IPS DF 19.7 (cell line): Measurements from ENCODE around the gene ALKBH4.
"Not testable (repeated sequence)": the region's sequence is repeated elsewhere in the genome, so short reads cannot be mapped to it uniquely, and the experiment has no call there.

Experiments
- DNase-seq: peaks from one replicate; pipeline ENCODE4 v3.0.0-alpha.2; 2013; ENCODE audit warnings: low read depth, low spot score

ALKBH4 gene, protein sequence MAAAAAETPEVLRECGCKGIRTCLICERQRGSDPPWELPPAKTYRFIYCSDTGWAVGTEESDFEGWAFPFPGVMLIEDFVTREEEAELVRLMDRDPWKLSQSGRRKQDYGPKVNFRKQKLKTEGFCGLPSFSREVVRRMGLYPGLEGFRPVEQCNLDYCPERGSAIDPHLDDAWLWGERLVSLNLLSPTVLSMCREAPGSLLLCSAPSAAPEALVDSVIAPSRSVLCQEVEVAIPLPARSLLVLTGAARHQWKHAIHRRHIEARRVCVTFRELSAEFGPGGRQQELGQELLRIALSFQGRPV

DNA sequence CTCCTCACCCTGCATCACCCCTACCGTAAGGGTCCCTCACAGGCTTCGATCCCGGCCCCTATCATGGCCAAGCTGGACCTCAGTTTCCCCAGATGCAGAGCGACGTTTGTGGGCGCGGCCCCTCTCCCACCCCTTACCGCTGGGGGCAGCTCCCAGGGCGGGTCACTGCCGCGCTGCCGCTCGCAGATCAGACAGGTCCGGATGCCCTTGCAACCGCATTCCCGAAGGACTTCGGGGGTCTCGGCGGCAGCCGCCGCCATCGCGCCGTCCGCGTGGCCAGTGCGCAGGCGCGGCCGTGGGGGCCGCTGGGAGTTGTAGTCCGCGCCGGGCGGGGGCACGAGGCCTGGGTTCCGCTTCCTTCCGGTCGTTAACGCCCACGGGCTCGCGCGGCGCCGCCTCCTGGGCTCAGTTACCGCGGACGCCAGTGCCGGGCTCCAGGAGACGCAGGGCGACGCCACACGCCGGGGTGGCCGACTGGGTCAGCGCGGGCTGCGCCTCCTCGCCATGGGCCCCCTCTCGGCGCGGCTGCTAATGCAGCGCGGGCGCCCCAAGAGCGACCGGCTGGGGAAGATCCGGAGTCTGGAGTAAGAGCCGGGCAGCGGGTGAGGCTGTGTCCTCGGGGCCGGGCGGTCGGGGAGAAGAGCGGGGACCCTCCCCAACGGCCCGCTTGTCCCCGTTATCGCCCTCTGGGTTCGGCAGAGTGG lies at the start of gene ALKBH4, which contains the start of gene LRWD1:
ALKBH4 (minus strand) TSS at position 287 of the 704 bp plus-strand sequence; CDS start at position 260, 27 bp downstream.
LRWD1 (plus strand) TSS at position 408 of the 704 bp plus-strand sequence; CDS start at position 505, 97 bp downstream.
- no peak for DNase-seq

DNA sequence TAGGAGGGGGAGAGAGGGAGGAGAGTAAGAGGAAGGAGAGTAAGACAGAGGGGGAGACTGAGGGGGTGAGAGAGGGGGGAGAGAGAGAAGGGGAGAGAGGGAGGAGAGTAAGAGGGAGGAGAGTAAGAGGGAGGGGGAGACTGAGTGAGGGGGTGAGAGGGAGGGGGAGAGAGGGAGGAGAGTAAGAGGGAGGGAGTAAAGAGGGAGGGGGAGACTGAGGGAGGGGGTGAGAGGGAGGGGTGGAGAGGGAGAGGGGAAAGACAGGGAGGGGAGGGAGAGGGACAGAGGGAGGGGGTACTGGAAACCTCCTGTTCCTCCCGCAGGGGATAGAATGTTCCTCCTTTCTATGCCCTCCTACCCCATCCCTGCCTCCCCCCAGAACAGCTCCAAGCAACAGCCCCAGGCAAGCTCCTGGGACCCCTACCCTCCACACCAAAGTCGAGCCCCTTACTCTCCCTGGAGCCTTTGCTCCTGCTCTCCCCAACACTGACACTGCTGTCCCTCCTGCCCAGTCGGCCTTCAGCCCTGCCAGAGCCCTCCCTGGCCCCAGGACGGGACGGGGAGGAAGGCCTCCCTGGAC lies 48.1 kb upstream of the ALKBH4 start:
- DNase-seq, result peak; percentile 30

DNA sequence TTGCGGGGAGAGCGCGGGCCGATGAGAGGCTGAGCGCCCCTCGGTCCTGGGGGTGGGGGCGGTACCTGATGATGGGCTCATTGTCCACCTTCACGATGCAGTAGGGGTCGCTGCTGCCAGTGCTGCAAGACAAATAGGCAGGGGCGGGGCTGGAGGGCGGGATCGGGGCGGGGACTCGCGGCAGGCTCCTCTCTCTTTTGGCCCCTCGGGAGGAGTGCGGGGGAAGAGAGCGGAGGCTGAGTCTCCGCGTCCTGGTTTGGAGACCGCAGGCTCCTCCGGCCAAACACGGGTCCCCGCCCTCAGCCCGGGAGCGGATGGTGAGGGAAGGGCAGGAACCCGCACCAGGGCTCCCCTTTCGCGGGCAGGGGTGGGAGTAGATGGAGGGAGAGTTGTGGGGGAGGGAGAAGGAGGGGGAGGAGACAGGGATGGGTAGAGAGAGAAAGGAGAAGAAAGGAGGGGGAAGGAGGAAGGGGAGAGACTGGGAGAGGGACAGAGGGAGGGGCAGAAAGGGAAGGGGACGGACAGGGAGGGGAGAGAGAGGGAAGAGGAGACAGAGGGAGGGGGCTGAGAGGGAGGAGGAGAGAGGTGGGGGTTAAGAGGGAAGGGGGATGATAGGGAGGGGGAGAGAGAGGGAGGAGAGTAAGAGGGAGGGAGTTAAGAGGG lies 47.3 kb upstream of the ALKBH4 start:
- not testable (repeated sequence) for DNase-seq

DNA sequence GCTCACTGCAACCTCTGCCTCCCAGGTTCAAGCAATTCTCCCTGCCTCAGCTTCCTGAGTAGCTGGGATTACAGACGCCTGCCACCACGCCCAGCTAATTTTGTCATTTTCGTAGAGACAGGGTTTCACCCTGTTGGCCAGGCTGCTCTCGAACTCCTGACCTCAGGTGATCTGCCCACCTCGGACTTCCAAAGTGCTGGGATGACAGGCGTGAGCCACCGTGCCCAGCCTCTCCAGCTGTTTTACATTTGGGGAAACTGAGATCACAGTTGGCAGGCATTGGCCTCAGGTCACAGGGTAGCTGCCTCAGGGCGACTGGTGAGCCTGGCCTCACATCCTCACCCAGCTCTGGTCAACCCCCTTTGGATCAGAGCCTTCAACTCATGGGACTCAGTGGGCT lies 45.9 kb upstream of the ALKBH4 start:
- not testable (repeated sequence) for DNase-seq

DNA sequence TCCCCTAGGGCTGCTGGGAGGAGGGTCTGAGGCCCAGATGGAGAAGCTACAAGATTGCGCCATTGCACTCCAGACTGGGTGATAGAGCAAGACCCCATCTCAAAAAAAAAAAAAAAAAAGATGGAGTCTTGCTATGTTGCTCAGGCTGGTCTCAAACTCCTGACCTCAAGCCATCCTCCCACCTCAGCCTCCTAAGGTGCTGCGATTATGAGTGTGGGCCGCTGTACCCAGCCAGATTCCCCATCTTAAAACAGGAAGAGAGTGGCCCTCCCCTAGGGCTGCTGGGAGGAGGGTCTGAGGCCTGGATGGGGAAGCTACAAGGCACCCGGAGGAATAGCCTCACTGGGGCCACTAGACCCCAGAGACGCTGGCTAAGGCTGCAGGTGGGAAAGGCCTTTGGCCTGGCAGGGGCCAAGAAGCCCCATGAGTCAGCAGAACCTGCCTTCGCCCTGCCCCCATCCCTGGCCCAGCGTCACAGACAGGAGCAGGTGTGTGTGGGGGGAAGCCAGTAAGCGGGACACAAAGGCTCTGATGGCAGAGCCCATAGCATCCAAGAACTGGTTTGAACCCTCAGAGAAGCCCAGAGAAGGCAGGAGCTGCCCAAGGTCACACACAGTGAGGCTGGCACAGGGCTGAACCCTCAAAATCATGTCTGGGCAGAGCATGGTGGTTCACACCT lies 42.9 kb upstream of the ALKBH4 start:
- DNase-seq, result not testable (repeated sequence)

DNA sequence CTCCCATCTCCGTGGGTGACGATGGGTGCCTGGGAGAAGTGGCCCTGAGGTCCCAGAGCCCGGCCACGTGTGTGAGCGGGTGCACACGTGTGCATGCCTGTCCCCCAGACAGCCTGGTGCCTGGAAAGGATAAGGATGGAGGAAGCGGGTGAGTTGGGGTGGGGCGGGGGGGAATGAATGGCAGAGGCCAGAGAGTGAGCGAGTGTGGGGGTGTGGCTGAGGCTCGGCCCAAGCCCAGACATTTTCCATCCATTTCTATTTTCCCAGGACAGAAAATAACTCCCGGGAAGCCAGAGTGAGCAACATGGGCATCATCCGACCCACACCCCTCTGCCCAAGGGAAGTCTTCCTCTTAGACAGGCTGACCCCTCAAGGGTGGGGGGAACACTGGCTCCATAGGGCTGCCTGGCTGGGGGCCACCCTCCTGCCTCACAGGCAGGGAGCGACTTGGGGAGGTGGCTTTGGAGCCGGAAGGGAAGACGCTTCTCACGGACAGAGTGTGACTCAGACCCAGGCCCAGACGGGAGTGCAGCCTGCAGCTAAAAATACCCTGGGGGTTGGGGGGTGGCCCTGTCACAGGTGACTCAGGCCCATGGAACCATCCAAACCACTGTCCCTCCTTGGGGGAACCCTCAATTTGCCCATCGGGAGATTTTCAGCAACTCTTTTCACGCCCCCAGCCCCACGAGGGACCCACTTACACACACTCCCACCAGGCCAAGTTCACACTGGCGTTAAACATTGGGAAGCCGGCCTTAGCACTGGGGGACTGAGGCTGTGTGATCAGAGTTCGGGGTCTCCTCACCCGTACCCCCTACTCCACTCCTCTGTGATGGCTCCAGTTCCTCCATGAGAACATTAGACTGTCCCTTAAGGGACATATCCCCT lies 40.9 kb upstream of the ALKBH4 start:
- not testable (repeated sequence) for DNase-seq

DNA sequence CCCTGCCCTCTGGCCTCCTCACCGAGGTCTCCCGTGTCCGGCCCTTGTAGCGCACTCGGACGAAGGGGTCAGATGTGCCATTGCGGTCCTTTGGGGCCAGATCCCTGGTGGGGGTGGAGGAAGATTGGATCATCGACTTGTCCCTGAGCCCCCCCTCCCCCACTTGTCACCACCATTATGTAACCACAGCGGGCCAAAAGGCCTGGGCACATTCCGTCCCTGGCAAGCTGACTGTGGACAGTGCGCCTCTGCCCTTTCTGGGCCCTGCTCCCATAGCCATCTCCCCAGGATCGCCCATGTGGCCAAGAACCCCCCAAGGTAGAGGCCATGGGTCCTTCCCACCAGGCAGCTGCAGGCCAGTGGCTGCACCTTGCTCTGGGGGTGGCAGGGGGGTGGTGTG lies 38.5 kb upstream of the ALKBH4 start:
- DNase-seq, result not testable (repeated sequence)

DNA sequence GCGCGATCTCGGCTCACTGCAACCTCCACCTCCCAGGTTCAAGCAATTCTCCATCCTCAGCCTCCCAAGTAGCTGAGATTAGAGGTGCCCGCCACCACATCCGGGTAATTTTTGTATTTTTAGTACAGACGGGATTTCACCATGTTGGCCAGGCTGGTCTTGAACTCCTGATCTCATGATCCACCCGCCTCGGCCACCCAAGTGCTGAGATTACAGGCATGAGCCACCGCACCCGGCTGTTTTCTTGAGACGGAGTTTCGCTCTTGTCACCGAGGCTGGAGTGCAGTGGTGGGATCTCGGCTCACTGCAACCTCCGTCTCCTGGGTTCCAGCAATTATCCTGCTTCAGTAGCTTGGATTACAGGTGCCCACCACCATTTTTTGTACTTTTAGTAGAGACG lies 33.7 kb upstream of the ALKBH4 start:
- not testable (repeated sequence) for DNase-seq

DNA sequence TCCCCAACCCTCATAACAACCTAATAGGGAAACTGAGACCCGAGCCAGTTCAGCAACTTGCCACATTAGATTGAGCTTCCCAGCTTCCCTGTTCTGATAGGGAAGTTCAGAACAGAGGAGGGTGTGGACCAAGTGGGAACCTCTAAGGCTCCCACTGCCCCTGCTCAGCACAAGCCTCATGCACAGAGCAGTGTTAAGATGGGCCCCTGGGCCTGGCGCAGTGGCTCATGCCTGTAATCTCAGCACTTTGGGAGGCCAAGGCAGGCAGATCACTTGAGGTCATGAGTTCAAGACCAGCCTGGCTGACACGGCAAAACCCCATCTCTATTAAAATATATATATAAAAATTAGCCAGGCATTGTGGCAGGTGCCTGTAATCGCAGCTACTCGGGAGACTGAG lies 32.6 kb upstream of the ALKBH4 start:
- DNase-seq, result not testable (repeated sequence)

DNA sequence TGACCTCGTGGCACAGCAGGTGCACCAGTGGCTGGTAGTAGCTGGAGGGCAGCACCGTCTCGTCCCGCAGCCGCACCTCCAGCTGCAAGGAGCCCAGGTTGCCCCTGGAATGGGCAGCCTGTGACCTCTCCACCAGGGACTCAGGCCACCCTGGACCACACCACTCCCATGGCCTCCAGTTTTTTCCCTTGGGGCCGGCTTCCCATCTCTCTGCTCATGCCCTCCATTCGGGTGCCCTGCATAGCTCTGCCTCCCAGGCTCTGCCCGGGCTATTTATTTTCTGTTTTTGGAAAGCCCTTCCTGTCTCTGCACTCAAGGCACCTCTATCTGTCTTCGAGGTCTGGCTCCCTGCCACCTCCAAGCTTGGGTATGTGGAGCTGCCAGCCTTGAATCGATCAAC lies 32.2 kb upstream of the ALKBH4 start:
- not testable (repeated sequence) for DNase-seq

DNA sequence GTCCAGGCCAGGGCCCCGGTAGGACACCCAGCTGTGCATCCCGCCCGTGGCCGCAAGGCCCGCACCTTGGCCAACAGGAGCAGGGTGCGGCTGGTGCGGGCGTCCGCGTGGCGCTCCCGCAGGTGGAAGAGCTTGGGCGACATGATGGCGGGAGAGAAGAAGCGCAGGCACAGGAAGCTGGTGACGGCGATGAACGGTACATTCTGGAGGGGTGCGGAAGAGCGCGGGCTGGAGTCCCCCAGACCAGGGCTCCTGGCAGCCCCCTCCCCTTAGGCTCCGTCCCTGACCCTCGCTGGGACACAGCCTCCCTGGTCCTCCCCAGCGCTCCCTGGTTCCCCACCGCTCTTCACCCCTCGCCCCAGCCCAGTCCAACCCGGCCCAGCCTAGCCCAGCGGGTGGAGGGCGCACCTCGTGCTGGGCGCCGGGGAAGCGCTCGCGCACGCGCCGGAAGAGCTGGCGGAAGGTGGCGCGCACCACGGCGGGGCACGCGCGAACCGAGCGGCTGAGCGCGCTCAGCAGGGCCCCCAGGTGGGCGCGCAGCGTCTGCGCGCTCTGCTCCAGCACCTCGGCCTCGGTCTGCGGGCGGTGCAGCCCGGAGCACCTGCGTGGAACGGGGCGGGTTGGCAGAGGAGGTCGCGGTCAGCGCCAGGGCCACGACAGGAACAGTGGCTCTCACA lies 29.9 kb upstream of the ALKBH4 start:
- DNase-seq, result not testable (repeated sequence)

DNA sequence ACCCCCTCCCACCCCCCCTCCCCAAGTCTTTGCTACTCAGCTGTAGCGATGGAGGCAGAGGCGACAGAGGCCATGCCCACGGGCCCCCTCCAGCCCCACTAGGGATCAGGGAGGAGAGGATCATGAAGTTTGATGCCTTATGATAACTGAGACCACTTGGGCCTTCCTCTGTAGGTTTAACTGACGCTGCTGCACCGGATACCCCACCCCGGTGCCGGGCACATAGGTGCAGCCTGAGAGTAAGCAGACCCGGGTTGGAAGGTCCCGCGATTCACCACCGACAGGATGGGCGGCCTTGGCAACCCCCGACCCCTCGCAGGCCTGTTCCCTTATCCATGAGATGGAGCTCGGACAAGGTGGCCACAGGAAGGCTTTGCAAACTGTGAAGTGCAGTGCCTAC lies 29.4 kb upstream of the ALKBH4 start:
- not testable (repeated sequence) for DNase-seq

DNA sequence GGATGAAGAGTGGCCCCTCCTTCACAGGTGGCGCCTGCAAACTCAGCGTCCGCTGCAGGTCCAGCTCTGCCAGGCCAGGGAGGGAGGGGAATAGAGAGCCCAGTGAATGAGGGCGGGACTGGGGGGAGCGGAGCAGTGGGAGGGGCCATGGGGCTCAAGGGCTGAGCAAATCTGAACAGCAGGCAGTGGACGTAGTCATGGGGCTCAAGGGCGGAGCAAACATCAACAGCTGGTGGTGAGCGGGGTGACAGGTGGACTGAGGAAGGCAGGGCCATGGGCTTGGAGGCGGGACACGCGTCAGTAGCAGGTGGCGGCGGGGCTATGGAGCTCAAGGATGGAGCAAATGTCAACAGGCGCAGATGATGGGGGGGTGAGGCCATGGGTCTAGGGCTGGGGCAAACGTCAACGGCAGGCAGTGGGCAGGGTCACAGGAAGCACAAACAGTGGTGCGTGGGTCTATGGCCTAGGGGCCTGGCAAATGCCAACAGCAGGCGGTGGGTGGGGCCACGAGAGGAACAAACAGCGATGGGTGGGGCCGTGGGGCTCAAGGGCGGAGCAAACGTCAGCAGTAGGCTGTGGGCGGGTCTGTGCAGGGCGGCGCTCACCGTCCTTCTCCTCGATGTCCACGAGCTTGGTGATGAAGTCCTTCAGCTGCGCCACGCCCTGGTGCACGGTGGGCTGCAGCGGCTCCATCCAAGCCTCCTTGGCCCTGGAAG lies 28.7 kb upstream of the ALKBH4 start:
- DNase-seq, result not testable (repeated sequence)

DNA sequence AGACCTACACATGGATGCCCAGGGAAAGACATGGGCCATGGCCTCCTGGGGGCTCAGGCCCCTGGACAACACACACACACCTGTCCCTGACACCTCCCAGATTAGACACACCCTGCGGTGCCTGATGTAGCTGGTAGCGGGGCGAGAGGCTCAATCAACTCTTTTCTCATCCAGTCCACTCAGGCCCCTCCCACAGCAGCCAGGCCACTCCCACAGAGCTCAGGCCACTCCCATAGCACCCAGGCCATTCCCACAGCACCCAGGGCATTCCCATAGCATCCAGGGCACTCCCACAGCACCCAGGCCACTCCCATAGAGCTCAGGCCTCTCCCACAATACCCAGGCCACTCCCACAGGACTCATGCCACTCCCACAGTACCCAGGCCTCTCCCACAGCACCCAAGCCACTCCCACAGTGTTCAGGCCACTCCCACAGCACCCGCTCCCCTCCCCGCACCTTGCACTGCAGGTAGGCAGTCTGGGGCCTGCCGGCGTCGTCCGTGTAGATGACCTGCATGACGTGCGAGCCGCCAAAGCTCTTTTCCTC lies 25.9 kb upstream of the ALKBH4 start:
- DNase-seq, result not testable (repeated sequence)

DNA sequence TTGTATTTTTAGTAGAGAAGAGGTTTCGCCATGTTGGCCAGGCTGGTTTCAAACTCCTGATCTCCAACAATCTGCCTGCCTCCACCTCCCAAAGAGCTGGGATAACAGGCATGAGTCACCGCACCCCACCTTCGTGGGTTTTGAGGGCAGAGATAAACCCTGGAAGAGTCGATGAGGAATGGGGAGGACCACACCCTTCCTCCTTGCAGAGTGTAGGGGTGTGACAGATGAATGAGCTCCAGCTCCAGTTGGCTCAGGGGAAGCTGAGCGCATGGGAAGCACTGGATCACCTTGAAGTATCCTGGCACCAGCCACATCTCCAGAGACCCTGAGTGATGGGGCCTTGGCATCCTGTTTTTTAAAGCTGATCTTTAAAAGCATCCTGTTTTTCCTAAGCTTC lies 19.7 kb upstream of the ALKBH4 start:
- not testable (repeated sequence) for DNase-seq

DNA sequence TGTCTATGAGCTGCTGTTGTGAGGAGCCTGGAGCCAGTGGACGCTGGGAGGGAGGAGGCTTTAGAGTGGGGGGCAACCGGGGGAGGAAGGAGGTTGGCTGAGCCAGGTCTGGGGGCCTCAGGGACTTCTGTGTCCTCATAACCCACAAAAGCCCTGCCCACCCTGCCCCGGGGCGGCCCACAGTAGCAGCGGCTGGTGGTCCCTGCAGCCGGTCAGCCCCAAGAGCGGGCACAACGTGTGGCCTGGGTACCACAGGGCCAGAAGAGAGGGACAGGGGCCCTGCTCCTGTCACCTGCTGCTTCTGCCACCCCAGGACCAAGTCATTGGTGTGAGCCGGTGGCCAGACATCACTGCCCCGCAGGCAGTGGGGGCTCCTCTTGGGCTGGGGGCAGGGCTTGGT lies 17.3 kb upstream of the ALKBH4 start:
- DNase-seq, result not testable (repeated sequence)

DNA sequence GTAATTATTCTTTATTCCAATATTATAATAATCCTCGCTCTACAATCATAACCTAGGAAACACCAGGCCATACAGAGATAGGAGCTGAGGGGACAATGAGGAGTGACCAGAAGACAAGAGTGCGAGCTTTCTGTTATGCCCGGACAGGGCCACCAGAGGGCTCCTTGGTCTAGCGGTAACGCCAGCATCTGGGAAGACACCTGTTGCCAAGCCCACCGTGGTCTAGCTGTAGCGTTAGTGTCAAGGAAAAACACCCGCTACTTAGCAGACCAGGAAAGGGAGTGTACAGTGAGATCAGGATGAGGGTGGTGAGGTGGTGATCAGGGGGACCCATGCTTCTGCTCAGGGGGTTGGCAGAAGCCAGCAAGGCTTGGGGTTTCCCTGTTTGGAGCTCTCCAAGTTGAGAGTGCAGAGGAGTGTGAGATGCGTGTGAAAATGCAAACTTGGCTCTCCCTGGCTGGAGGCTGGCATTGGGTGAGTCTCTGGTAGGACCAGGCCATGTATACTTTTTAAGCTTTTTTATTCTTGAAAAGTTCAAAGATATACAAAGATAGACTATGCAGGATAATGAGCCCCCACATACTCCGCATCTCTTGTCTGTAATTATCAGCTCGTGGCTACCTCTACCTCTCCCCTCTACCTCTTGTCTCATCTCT lies 15.4 kb upstream of the ALKBH4 start:
- not testable (repeated sequence) for DNase-seq

DNA sequence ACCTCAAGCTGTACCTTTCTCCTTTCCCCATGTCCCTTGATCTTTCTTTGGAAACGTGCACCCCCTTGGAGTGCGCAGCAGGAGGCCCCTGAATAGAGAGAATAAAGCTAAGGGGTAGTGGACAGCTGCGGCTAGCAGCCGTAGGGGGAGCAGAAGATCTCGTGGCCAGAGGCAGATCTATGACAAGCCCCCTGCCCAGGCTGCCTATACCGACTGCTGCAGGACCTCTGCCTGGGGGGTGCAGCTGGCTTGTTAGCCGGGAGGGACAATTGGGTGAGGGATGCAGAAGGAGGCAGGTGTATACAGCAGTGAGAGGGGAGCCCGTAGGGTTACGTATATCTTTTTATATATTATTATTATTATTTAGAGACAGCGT lies 14.5 kb upstream of the ALKBH4 start:
- not testable (repeated sequence) for DNase-seq
